Measurements from ENCODE around the gene RITA1.

RITA1 gene

DNA sequence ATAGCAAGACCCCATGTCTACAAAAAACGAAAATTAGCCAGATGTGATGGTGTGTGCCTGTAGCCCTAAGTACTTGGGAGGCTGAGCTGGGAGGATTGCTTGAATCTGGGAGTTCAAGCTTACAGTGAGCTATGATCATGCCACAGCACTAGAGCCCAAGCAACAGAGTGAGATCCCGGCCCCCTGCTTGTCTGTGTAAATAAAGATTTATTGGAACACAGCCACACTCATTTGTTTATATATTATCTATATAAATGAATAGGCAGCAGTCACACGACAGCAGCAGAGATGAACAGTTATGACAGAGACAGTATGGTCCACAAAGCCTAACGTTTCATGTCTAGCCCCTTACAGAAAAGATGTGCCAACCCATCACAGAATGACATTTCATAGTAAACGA lies 15.1 kb upstream of the RITA1 start:
- peaks cover 79% of the 10 kb centered on the region for H3K36me3 ChIP-seq (ENCODE audit: insufficient read depth, low read length)

DNA sequence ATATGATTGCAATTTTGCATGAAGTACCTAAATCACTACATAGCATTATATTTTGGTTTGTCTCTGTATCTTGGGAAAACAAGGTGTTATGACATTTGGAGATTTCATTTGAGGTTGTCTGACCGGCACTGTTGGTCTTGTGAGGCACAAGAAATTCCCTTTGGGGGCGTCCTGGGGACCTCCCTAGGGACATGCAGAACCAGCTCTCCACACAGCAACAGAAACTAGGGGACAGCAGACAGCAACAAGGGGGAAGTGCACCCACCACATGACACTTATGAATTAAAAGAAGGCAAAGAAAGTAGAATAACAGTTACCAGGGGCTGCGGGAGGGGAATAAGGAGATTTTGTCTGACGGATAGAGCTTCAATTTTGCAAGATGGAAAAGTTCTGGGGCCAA lies 14.6 kb upstream of the RITA1 start:
- no peak overlapping the region for H3K27ac ChIP-seq (ENCODE audit: low read depth, low read length)
- no peak overlapping the region for H3K4me3 ChIP-seq (ENCODE audit: low read depth in 1 of 2, low read length in 2 of 2)
- H3K9ac ChIP-seq (ENCODE audit: low read length) = no peak overlapping the region
- H3K9me3 ChIP-seq (ENCODE audit: low read length) = no peaks in the 10 kb centered on the region
- no peaks in the 10 kb centered on the region for H3K4me1 ChIP-seq (ENCODE audit: insufficient read depth, low read length)
- H3K36me3 ChIP-seq (ENCODE audit: insufficient read depth, low read length) = peaks cover 74% of the 10 kb centered on the region
- no peaks in the 10 kb centered on the region for H3K27me3 ChIP-seq (ENCODE audit: control insufficient read depth in 1 of 2, insufficient read depth in 2 of 2, low read length in 2 of 2)

More for the DNA sequence above, 15.1 kb upstream of the RITA1 start:
- Histone ChIP-seq H3K27ac (ENCODE audit: low read depth, low read length) (no peak overlapping the region), H3K9me3 (ENCODE audit: low read length) (no peaks in the 10 kb centered on the region), H3K9ac (ENCODE audit: low read length) (no peak overlapping the region), H3K27me3 (ENCODE audit: control insufficient read depth in 1 of 2, insufficient read depth in 2 of 2, low read length in 2 of 2) (no peaks in the 10 kb centered on the region), H3K4me3 (ENCODE audit: low read depth in 1 of 2, low read length in 2 of 2) (no peak overlapping the region), H3K4me1 (ENCODE audit: insufficient read depth, low read length) (no peaks in the 10 kb centered on the region)

DNA sequence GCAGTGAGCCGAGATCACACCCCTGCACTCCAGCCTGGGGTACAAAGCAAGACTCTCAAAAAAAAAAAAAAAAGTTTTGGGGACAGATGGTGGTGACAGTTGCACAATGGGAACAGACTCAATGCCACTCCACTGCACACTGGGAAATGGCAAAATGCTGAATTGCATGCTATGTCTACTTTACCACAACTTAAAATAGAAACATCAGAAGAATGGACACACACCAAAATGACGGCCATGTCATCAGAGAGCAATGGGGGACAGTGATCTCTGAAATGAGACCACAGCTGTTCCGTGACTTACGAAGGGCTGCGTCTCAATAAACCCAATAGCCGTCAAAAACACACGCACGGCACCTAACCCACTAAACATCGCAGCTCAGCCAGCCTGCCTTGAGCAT lies 14.0 kb upstream of the RITA1 start:
- Histone ChIP-seq H3K9ac (ENCODE audit: low read length) (no peak overlapping the region), H3K9me3 (ENCODE audit: low read length) (no peaks in the 10 kb centered on the region), H3K27ac (ENCODE audit: low read depth, low read length) (no peak overlapping the region), H3K36me3 (ENCODE audit: insufficient read depth, low read length) (peaks cover 69% of the 10 kb centered on the region), H3K4me1 (ENCODE audit: insufficient read depth, low read length) (no peaks in the 10 kb centered on the region), H3K4me3 (ENCODE audit: low read depth in 1 of 2, low read length in 2 of 2) (no peak overlapping the region), H3K27me3 (ENCODE audit: control insufficient read depth in 1 of 2, insufficient read depth in 2 of 2, low read length in 2 of 2) (no peaks in the 10 kb centered on the region)

DNA sequence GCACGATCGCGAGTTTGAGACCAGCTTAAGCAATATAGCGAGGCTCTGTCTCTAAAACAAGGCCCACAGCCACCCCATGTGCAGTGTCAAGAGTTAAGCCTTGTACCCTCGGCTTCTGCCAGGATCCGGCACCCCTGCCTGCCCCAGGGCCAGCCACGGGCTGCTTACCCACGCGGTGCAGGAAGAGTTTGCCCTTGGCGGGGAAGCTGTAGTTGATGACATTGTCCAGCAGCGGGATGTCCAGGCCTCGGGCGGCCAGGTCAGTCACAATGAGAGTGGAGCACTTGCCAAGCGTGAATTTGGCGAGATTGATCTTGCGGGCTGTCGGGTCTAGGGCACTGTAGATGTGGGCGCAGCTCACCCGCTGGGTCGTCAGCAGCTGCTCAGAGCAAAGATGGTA lies 13.3 kb upstream of the RITA1 start:
- no peak overlapping the region for H3K4me3 ChIP-seq (ENCODE audit: low read depth in 1 of 2, low read length in 2 of 2)
- H3K9ac ChIP-seq (ENCODE audit: low read length) = no peak overlapping the region
- H3K36me3 ChIP-seq (ENCODE audit: insufficient read depth, low read length) = peaks cover 69% of the 10 kb centered on the region
- no peak overlapping the region for H3K27ac ChIP-seq (ENCODE audit: low read depth, low read length)
- no peaks in the 10 kb centered on the region for H3K27me3 ChIP-seq (ENCODE audit: control insufficient read depth in 1 of 2, insufficient read depth in 2 of 2, low read length in 2 of 2)
- no peaks in the 10 kb centered on the region for H3K9me3 ChIP-seq (ENCODE audit: low read length)
- H3K4me1 ChIP-seq (ENCODE audit: insufficient read depth, low read length) = no peaks in the 10 kb centered on the region

DNA sequence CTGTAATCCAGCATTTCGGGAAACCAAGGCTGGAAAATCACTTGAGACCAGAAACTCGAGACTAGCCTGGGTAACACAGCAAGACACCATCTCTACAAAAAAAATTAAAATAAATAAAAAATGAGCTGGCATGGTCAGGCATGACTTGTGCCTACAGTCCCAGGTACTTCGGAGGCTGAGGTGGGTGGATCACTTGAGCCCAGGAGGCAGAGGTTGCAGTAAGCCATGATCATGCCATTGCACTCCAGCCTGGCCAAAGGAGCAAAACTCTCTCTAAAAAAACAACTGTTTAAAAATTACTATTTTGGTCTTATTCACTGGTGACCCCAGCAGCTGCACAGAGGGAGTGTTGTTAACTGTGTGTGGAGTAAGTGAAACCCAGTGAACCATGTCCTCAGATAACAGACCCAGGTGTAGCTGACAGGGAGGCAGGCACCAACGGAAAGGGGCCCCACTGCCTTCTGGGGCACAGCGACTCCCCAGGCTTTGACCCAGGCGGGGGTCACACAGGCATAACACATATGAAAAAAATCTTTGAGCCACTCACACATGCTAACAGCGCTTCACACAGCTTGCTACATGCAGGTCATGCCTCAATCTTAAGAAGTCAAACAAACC lies 12.3 kb upstream of the RITA1 start:
- no peak overlapping the region for H3K27ac ChIP-seq (ENCODE audit: low read depth, low read length)
- peaks cover 71% of the 10 kb centered on the region for H3K36me3 ChIP-seq (ENCODE audit: insufficient read depth, low read length)

DNA sequence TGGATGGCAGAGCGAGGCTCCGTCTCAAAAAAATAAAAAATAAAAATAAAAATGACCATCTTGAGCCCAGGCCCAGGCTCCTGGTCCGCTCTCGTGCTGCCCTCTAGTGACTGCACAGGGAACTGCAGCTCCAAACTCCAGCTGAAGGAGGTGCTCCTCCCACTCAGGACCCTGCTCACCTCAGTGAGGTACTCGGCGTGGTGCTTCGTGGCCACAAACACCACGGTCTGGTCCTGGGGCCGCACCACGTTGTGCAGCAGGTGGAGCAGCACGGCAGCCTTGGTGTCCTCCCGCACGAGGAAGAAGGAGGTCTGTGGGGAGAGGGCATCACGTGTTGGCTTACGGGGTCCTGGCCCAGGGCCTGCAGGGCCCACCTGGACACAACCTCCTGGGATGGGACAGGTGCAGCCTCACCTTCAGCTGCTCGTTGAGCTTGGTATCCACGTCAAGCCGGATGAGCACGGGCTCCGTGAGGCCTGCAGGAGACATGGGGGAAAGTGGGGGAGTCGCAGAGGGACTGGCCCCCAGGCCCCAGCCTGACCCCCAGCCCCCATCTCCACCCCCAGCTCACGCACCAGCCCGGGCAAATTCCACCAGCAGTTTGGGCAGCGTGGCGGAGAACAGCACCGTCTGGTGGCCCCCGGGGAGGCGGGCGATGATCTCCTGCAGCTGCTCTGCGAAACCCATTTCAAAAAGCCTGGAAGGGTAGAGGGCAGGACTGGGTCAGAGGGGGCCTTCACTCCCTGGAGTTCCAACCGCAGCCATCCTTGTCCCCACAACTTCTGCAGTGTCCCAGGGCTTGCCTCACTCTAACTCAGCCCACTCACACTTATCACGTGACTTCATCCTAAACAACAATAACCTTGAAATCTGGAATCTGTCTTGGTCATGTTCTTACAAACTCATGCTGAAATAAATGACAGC lies 10.8 kb upstream of the RITA1 start:
- Histone ChIP-seq H3K27ac (ENCODE audit: low read depth, low read length) (no peak overlapping the region), H3K4me1 (ENCODE audit: insufficient read depth, low read length) (no peaks in the 10 kb centered on the region), H3K4me3 (ENCODE audit: low read depth in 1 of 2, low read length in 2 of 2) (no peak overlapping the region), H3K36me3 (ENCODE audit: insufficient read depth, low read length) (peaks cover 85% of the 10 kb centered on the region), H3K27me3 (ENCODE audit: control insufficient read depth in 1 of 2, insufficient read depth in 2 of 2, low read length in 2 of 2) (no peaks in the 10 kb centered on the region), H3K9me3 (ENCODE audit: low read length) (no peaks in the 10 kb centered on the region), H3K9ac (ENCODE audit: low read length) (no peak overlapping the region)

More for the DNA sequence above, 12.3 kb upstream of the RITA1 start:
- Histone ChIP-seq H3K9ac (ENCODE audit: low read length) (no peak overlapping the region), H3K4me1 (ENCODE audit: insufficient read depth, low read length) (no peaks in the 10 kb centered on the region), H3K9me3 (ENCODE audit: low read length) (no peaks in the 10 kb centered on the region), H3K27me3 (ENCODE audit: control insufficient read depth in 1 of 2, insufficient read depth in 2 of 2, low read length in 2 of 2) (no peaks in the 10 kb centered on the region), H3K4me3 (ENCODE audit: low read depth in 1 of 2, low read length in 2 of 2) (no peak overlapping the region)

DNA sequence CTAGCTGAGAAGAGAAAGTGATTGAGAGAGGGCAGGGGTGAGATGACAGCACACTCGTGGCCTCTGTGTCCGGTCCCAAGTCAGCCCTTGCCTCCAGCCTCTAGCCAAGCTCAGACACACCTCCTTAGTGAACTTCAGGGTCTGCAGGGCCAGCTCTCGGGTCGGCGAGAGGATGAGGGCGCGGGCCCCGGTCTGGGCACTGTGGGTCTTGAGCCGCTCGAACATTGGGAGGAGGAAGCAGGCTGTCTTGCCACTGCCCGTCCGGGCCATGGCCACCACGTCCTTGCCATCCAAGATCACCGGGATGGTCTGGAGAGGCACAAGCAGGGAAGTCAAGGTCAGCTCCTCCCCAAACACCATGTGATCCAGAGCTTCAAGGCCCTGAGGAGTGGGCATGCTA lies 6.5 kb upstream of the RITA1 start:
- H3K9me3 ChIP-seq (ENCODE audit: low read length) = no peaks in the 10 kb centered on the region
- H3K9ac ChIP-seq (ENCODE audit: low read length) = no peak overlapping the region
- peaks cover 9% of the 10 kb centered on the region for H3K4me1 ChIP-seq (ENCODE audit: insufficient read depth, low read length)
- H3K27me3 ChIP-seq (ENCODE audit: control insufficient read depth in 1 of 2, insufficient read depth in 2 of 2, low read length in 2 of 2) = no peaks in the 10 kb centered on the region
- no peak overlapping the region for H3K27ac ChIP-seq (ENCODE audit: low read depth, low read length)
- no peak overlapping the region for H3K4me3 ChIP-seq (ENCODE audit: low read depth in 1 of 2, low read length in 2 of 2)
- peaks cover 54% of the 10 kb centered on the region for H3K36me3 ChIP-seq (ENCODE audit: insufficient read depth, low read length)

DNA sequence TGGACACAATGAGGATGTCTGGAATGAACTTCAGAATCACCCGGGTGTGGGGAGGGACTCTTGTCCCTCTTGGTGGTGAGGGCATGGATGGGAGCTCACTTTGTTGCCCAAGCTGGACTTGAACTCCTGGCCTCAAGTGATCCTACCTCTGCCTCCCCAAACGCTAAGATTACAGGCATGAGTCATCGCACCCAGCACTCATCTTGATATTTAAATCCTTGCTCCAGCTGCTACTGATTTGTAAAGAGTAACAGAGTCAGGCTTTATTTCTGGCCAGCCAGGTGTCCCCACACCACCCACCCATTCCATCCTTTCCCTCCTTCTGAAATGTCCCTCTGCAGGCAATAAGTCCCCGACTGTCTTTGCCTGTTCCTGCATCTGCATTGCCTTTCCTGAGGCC lies 5.2 kb upstream of the RITA1 start:
- no peak overlapping the region for H3K4me3 ChIP-seq (ENCODE audit: low read depth in 1 of 2, low read length in 2 of 2)
- H3K36me3 ChIP-seq (ENCODE audit: insufficient read depth, low read length) = peaks cover 44% of the 10 kb centered on the region

DNA sequence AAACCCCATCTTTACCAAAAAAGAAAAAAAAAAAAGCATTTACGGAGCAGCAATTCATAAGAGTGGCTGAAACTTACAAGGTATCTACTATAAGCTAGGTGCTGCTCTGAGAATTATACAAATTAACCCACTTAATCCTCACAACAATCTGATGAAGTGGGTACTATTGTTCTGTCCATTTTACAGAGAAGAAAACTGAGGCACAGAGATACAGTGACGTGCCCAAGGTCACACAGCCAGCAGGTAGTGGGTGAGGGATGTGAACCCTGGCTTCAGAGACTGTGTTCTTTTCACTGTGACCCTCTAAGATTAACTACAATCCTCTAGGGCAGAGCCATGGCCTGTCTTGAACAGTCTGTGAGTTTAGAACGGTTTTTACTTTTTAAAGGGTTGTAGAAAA lies 3.5 kb upstream of the RITA1 start:
- H3K4me1 ChIP-seq (ENCODE audit: insufficient read depth, low read length) = peaks cover 24% of the 10 kb centered on the region
- no peak overlapping the region for H3K9ac ChIP-seq (ENCODE audit: low read length)
- H3K4me3 ChIP-seq (ENCODE audit: low read depth in 1 of 2, low read length in 2 of 2) = no peak overlapping the region
- H3K9me3 ChIP-seq (ENCODE audit: low read length) = no peaks in the 10 kb centered on the region
- no peak overlapping the region for H3K27ac ChIP-seq (ENCODE audit: low read depth, low read length)
- no peaks in the 10 kb centered on the region for H3K27me3 ChIP-seq (ENCODE audit: control insufficient read depth in 1 of 2, insufficient read depth in 2 of 2, low read length in 2 of 2)
- H3K36me3 ChIP-seq (ENCODE audit: insufficient read depth, low read length) = peaks cover 39% of the 10 kb centered on the region

More for the DNA sequence above, 5.2 kb upstream of the RITA1 start:
- Histone ChIP-seq H3K4me1 (ENCODE audit: insufficient read depth, low read length) (peaks cover 13% of the 10 kb centered on the region), H3K9ac (ENCODE audit: low read length) (no peak overlapping the region), H3K27ac (ENCODE audit: low read depth, low read length) (no peak overlapping the region), H3K27me3 (ENCODE audit: control insufficient read depth in 1 of 2, insufficient read depth in 2 of 2, low read length in 2 of 2) (no peaks in the 10 kb centered on the region), H3K9me3 (ENCODE audit: low read length) (no peaks in the 10 kb centered on the region)

DNA sequence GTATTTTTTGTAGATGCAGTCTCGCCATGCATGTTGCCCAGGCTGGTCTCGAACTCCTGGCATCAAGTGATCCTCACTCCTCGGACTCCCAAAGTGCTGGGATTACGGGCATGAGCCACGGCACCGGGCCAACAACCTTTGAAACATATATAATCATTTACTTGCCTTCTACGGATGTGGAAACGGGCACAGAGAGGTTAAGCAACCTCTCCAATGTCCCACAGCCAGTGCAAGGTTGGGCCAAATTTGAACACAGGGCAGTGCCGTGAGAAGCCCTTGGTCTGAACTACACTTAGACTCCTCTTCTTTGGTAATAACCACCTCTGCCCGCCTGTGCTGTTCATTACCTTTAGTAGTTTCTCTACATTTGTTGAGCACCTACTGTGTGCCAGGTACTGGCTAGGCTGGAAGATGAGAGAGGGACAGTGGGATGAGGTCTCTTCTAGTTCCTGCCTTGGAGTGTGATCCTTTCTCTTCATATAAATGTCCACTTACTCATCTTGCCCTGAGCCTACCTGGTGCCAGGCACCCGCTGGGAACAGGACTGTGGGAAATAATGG lies 2.4 kb upstream of the RITA1 start:
- Histone ChIP-seq H3K4me1 (ENCODE audit: insufficient read depth, low read length) (peaks cover 26% of the 10 kb centered on the region), H3K36me3 (ENCODE audit: insufficient read depth, low read length) (peaks cover 28% of the 10 kb centered on the region), H3K4me3 (ENCODE audit: low read depth in 1 of 2, low read length in 2 of 2) (no peak overlapping the region), H3K27ac (ENCODE audit: low read depth, low read length) (no peak overlapping the region), H3K9me3 (ENCODE audit: low read length) (no peaks in the 10 kb centered on the region), H3K27me3 (ENCODE audit: control insufficient read depth in 1 of 2, insufficient read depth in 2 of 2, low read length in 2 of 2) (no peaks in the 10 kb centered on the region), H3K9ac (ENCODE audit: low read length) (no peak overlapping the region)

DNA sequence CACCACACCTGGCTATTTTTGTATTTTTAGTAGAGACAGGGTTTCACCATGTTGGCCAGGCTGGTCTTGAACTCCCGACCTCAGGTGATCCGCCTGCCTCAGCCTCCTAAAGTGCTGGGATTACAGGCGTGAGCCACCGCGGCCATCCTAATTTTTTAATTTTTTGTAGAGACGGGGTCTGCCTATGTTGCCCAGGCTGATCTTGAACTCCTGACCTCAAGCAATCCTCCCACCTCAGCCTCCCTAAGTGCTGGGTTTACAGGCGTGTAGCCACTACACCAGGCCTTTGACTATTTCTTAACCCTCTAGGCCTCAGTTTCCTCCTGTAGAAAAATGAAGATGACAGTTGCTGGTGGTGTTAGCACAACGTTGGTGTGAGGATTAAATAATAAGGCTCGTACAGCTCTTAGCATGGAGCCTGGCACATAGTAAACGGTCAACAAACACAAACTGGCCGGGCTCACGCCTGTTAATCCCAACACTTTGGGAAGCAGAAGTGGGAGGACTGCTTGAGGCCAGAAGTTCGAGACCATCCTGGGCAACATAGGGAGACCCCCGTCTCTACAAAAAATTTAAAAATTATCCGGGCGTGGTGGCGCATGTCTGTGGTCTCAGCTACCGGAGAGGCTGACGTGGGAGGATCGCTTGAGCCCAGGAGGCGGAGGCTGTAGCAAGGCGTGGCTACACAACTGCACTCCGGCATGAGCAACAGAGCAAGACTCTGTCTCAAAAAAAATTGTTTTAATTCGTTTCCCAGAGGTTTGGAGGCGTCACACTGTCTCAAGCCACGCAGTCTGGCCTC lies 1.2 kb upstream of the RITA1 start:
- peak overlapping the region; percentile 76 to 85 for H3K4me3 ChIP-seq (ENCODE audit: low read depth in 1 of 2, low read length in 2 of 2)
- H3K9ac ChIP-seq (ENCODE audit: low read length) = peak overlapping the region; percentile 82
- H3K9me3 ChIP-seq (ENCODE audit: low read length) = no peaks in the 10 kb centered on the region
- H3K27me3 ChIP-seq (ENCODE audit: control insufficient read depth in 1 of 2, insufficient read depth in 2 of 2, low read length in 2 of 2) = no peaks in the 10 kb centered on the region
- H3K36me3 ChIP-seq (ENCODE audit: insufficient read depth, low read length) = peaks cover 16% of the 10 kb centered on the region
- peaks cover 26% of the 10 kb centered on the region for H3K4me1 ChIP-seq (ENCODE audit: insufficient read depth, low read length)
- H3K27ac ChIP-seq (ENCODE audit: low read depth, low read length) = peak overlapping the region; percentile 96

Data from muscle layer of colon (tissue), 2 donors.